ENCODE results near the gene PALM3.

GRCh38 chr19:14021474-14021873, 40.4 kb downstream of the PALM3 start:
- TF ChIP-seq CTCF (conservative IDR thresholded peaks at IDR 0.05), result no peak
- TF ChIP-seq ZFX (IDR thresholded peaks at IDR 0.05), result no peak

Measured in C4-2B (cell line).